ENCODE results near the gene IRX4. TPM values are rescaled to one million over a fixed set of nuclear protein-coding genes. Genes with fewer than 3 reads are reported as not detected.

IRX4 gene
- total and polyA plus RNA-seq, 2 experiments from 2014 or later = 0.82 to 1.7 TPM

GRCh38 chr5:1847056-1847455, 35.7 kb downstream of the IRX4 start:
- no peaks in the 10 kb centered on the region for H3K36me3 ChIP-seq (ENCODE audit: insufficient read depth)
- DNase-seq (ENCODE audit: low spot score) (no peak), ATAC-seq (no peak)
- H3K4me1 Mint-ChIP-seq = peaks cover 20% of the 10 kb centered on the region
- H3K4me3 Mint-ChIP-seq = no peak overlapping the region
- H4K20me1 ChIP-seq (replicated peaks; ENCODE audit: insufficient read depth) = no peaks in the 10 kb centered on the region
- H3K27me3 Mint-ChIP-seq (ENCODE audit: insufficient read depth, low read depth, poor library complexity) = peaks cover 48% of the 10 kb centered on the region
- no peak overlapping the region for H3K27ac Mint-ChIP-seq
- no peak overlapping the region for H3K4me2 ChIP-seq
- no peaks in the 10 kb centered on the region for H3F3A ChIP-seq (replicated peaks; ENCODE audit: low read depth)
- H2AFZ ChIP-seq = no peak overlapping the region
- TF ChIP-seq CREB1 (CRISPR knock-in tag; IDR thresholded peaks at IDR 0.05; ENCODE audit: low read depth) (no peak), NANOG (IDR thresholded peaks at IDR 0.05; ENCODE audit: borderline replicate concordance) (no peak), CTCF (conservative IDR thresholded peaks at IDR 0.05; ENCODE audit: low read depth in 2 of 2) (no peak), JUNB (IDR thresholded peaks at IDR 0.05; ENCODE audit: unreplicated experiment) (no peak)
- H3K9me2 ChIP-seq (ENCODE audit: insufficient read depth) = 0 out of 2 replicates have a peak, but pooled peaks cover 3% of the 10 kb centered on the region
- no peaks in the 10 kb centered on the region for H3K79me2 ChIP-seq (replicated peaks; ENCODE audit: insufficient read depth)
- peaks cover 33% of the 10 kb centered on the region for H3K27me3 ChIP-seq (ENCODE audit: insufficient read depth)
- no peak overlapping the region for H3K27ac ChIP-seq (ENCODE audit: low read depth)
- no peaks in the 10 kb centered on the region for H3K36me3 Mint-ChIP-seq (ENCODE audit: low read depth)
- no peaks in the 10 kb centered on the region for H3K9me3 Mint-ChIP-seq
- H3K4me3 ChIP-seq = no peak overlapping the region
- H3K4me1 ChIP-seq (ENCODE audit: insufficient read depth) = no peaks in the 10 kb centered on the region; the same call in 1 of the 2 replicates

GRCh38 chr5:1846583-1846982, 36.1 kb downstream of the IRX4 start:
- H3K9me3 Mint-ChIP-seq = no peaks in the 10 kb centered on the region
- H3K4me2 ChIP-seq = no peak overlapping the region
- no peaks in the 10 kb centered on the region for H3K36me3 ChIP-seq (ENCODE audit: insufficient read depth)
- DNase-seq (ENCODE audit: low spot score) (no peak), ATAC-seq (no peak)
- 0 out of 2 replicates have a peak, but pooled peaks cover 3% of the 10 kb centered on the region for H3K9me2 ChIP-seq (ENCODE audit: insufficient read depth)
- peaks cover 18% of the 10 kb centered on the region for H3K4me1 Mint-ChIP-seq
- no peak overlapping the region for H3K27ac Mint-ChIP-seq
- H3K27me3 Mint-ChIP-seq (ENCODE audit: insufficient read depth, low read depth, poor library complexity) = peaks cover 43% of the 10 kb centered on the region
- no peaks in the 10 kb centered on the region; the same call in 1 of the 2 replicates for H3K4me1 ChIP-seq (ENCODE audit: insufficient read depth)
- H3K27me3 ChIP-seq (ENCODE audit: insufficient read depth) = peaks cover 28% of the 10 kb centered on the region
- no peaks in the 10 kb centered on the region for H3K79me2 ChIP-seq (replicated peaks; ENCODE audit: insufficient read depth)
- no peaks in the 10 kb centered on the region for H3K36me3 Mint-ChIP-seq (ENCODE audit: low read depth)
- no peak overlapping the region for H3K4me3 Mint-ChIP-seq
- H4K20me1 ChIP-seq (replicated peaks; ENCODE audit: insufficient read depth) = no peaks in the 10 kb centered on the region
- H3K27ac ChIP-seq (ENCODE audit: low read depth) = no peak overlapping the region
- no peaks in the 10 kb centered on the region for H3F3A ChIP-seq (replicated peaks; ENCODE audit: low read depth)
- no peak overlapping the region for H3K4me3 ChIP-seq
- H2AFZ ChIP-seq = no peak overlapping the region
- TF ChIP-seq CTCF (conservative IDR thresholded peaks at IDR 0.05; ENCODE audit: low read depth in 2 of 2) = no peak
- TF ChIP-seq POLR2AphosphoS5 (IDR thresholded peaks at IDR 0.05; ENCODE audit: low read depth) = no peak
- no peak for TF ChIP-seq ZNF331 (CRISPR knock-in tag; IDR thresholded peaks at IDR 0.05; ENCODE audit: low read depth)
- TF ChIP-seq CREB1 (CRISPR knock-in tag; IDR thresholded peaks at IDR 0.05; ENCODE audit: low read depth) = no peak
- TF ChIP-seq STAT1 (IDR thresholded peaks at IDR 0.05; ENCODE audit: unreplicated experiment) = no peak
- no peak for TF ChIP-seq JUNB (IDR thresholded peaks at IDR 0.05; ENCODE audit: unreplicated experiment)
- no peak for TF ChIP-seq EZH2 (IDR thresholded peaks at IDR 0.05; ENCODE audit: low read depth, unreplicated experiment)
- TF ChIP-seq NANOG (IDR thresholded peaks at IDR 0.05; ENCODE audit: borderline replicate concordance) = no peak
- TF ChIP-seq EZH2phosphoT487 (IDR thresholded peaks at IDR 0.05; ENCODE audit: unreplicated experiment) = no peak
- no peak for TF ChIP-seq ZNF114 (CRISPR knock-in tag; IDR thresholded peaks at IDR 0.05)
- no peak for TF ChIP-seq ETS1 (IDR thresholded peaks at IDR 0.05)

All from GM23338 (cell line).